Keratinocyte (primary cell): ENCODE data around the gene BAG1.

Experiments used
- CTCF ChIP-seq, 3 experiments: IDR thresholded peaks in 1 of 3; conservative IDR thresholded peaks in 1 of 3; optimal IDR thresholded peaks in 1 of 3; 2 replicates in 2 of 3; 3 replicates in 1 of 3; pipeline versions ENCODE3 to v1.5.1; 2011; ENCODE audit warnings: low read length in 3 of 3, mild to moderate bottlenecking in 3 of 3, moderate library complexity in 2 of 3, control low read depth in 1 of 3, inconsistent platforms in 1 of 3; ENCODE audit not compliant: insufficient read depth in 2 of 3; ENCODE audit errors: extremely low read depth in 1 of 3
- EZH2 ChIP-seq: IDR thresholded peaks from one replicate; pipeline ENCODE4 v1.6.1; 2012; ENCODE audit warnings: inconsistent platforms, mild to moderate bottlenecking, low read length, moderate library complexity

DNA sequence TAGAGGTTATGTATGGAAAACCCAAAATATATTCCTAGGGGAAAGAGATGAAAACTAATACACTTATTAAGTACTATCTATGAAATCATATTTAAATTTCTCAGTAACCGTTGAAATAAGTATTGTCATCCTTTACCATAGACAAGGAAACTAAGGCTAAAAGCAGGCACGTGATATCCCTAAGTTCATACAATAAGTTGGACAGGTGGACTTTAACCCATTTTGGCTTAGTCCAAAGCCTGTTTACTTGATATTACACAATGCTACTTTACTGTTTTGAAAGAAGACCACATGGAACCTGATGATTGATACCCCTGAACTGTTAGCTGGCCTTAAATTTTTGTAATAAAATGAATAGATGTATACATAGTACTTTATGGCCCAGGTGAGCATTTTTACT lies 29.3 kb upstream of the BAG1 start:
- no peak for TF ChIP-seq CTCF (optimal IDR thresholded peaks at IDR 0.05 in 1 of 3, IDR thresholded peaks at IDR 0.05 in 1 of 3, conservative IDR thresholded peaks at IDR 0.05 in 1 of 3; ENCODE audit: extremely low read depth in 1 of 3, insufficient read depth in 2 of 3, low read length in 3 of 3)
- no peak for TF ChIP-seq EZH2
